Neural cell (in vitro differentiated cells): ENCODE results near the gene RAD54L2. TPM values are rescaled to one million over a fixed set of nuclear protein-coding genes. Genes with fewer than 3 reads are reported as not detected.

Experiments
- H2AFZ ChIP-seq: fragments of 200-600, 300-800 bp; sonication (generic), shearing (Covaris generic); 2 replicates; pipeline ENCODE4 v1.6.0; 2014; ENCODE audit warnings: low read depth, mild to moderate bottlenecking, antibody characterized with exemption, low read length, moderate library complexity
- H3F3A ChIP-seq: fragments of 200-600 bp; shearing (Covaris generic); 2 replicates; pipeline ENCODE4 v1.6.1; 2016; ENCODE audit warnings: mild to moderate bottlenecking, moderate library complexity, mixed read lengths, antibody characterized with exemption, low read length; ENCODE audit not compliant: insufficient read depth, poor library complexity, severe bottlenecking
- H3K27ac ChIP-seq: fragments of 200-600, 300-800 bp; sonication (generic), shearing (Covaris generic); 2 replicates; pipeline ENCODE4 v1.5.1; 2014; ENCODE audit warnings: mild to moderate bottlenecking, low read length, moderate library complexity
- H3K27me3 ChIP-seq: fragments of 300-800, 200-600 bp; sonication (generic), shearing (Covaris generic); 2 replicates; pipeline ENCODE4 v1.6.0; 2014; ENCODE audit warnings: mild to moderate bottlenecking, low read depth, low read length, moderate library complexity; ENCODE audit not compliant: insufficient read depth
- H3K36me3 ChIP-seq: fragments of 300-800, 200-600 bp; sonication (generic), shearing (Covaris generic); 2 replicates; pipeline ENCODE4 v1.5.1; 2014; ENCODE audit warnings: mild to moderate bottlenecking, antibody characterized with exemption, low read length, moderate library complexity; ENCODE audit not compliant: insufficient read depth
- H3K4me2 ChIP-seq: fragments of 300-800, 200-600 bp; sonication (generic), shearing (Covaris generic); 2 replicates; pipeline ENCODE4 v1.6.0; 2014; ENCODE audit warnings: mild to moderate bottlenecking, low read length
- H3K4me3 ChIP-seq: fragments of 300-800, 200-600 bp; sonication (generic), shearing (Covaris generic); 2 replicates; pipeline ENCODE4 v1.5.1; 2014; ENCODE audit warnings: mild to moderate bottlenecking, low read length, moderate library complexity
- H3K79me2 ChIP-seq: fragments of 200-600 bp; shearing (Covaris generic); replicated peaks from 2 replicates; pipeline ENCODE4 v1.6.0; 2014; ENCODE audit warnings: mild to moderate bottlenecking, low read length, moderate library complexity; ENCODE audit not compliant: insufficient read depth
- H3K9ac ChIP-seq: fragments of 300-800, 200-600 bp; sonication (generic), shearing (Covaris generic); 2 replicates; pipeline ENCODE4 v1.6.1; 2016; ENCODE audit warnings: mild to moderate bottlenecking, low read length, mixed read lengths
- H3K9me2 ChIP-seq: fragments of 200-600 bp; shearing (Covaris generic); 2 replicates; pipeline ENCODE4 v1.6.1; 2016; ENCODE audit warnings: mild to moderate bottlenecking, low read length, mixed read lengths; ENCODE audit not compliant: insufficient read depth
- H3K9me3 ChIP-seq: fragments of 200-600, 300-800 bp; sonication (generic), shearing (Covaris generic); 2 replicates; pipeline ENCODE4 v1.6.1; 2016; ENCODE audit warnings: mild to moderate bottlenecking, mixed run types, low read length, moderate library complexity, mixed read lengths
- H4K20me1 ChIP-seq: fragments of 200-600 bp; shearing (Covaris generic); 2 replicates; pipeline ENCODE4 v1.6.1; 2016; ENCODE audit warnings: mild to moderate bottlenecking, mixed run types; ENCODE audit not compliant: insufficient read depth
- CTCF ChIP-seq: fragments of 450-650 bp; IDR thresholded peaks from 2 replicates; pipeline ENCODE4 v1.5.1; 2014; ENCODE audit warnings: antibody characterized with exemption, mild to moderate bottlenecking, moderate library complexity; ENCODE audit not compliant: poor library complexity, severe bottlenecking
- EP300 ChIP-seq: fragments of 450-650 bp; conservative IDR thresholded peaks from 2 replicates; pipeline ENCODE4 v1.6.1; 2014; ENCODE audit warnings: antibody characterized with exemption, mild to moderate bottlenecking, moderate library complexity; ENCODE audit not compliant: poor library complexity, severe bottlenecking
- EZH2 ChIP-seq: fragments of 200-600, 300-800 bp; shearing (Covaris generic), sonication (generic); IDR thresholded peaks from 2 replicates; pipeline ENCODE4 v1.6.1; 2014; ENCODE audit warnings: antibody characterized with exemption, low read length, borderline replicate concordance, mild to moderate bottlenecking; ENCODE audit not compliant: insufficient read depth, poor library complexity, severe bottlenecking
- MXI1 ChIP-seq: fragments of 450-650 bp; conservative IDR thresholded peaks from 2 replicates; pipeline ENCODE4 v1.6.1; 2014; ENCODE audit warnings: antibody characterized with exemption, mild to moderate bottlenecking; ENCODE audit not compliant: poor library complexity, severe bottlenecking
- POLR2AphosphoS5 ChIP-seq: IDR thresholded peaks from 2 replicates; pipeline ENCODE4 v1.6.1; 2012
- RAD21 ChIP-seq: fragments of 450-650 bp; conservative IDR thresholded peaks from 2 replicates; pipeline ENCODE4 v1.6.1; 2014; ENCODE audit warnings: antibody characterized with exemption, mild to moderate bottlenecking, moderate library complexity
- SMC3 ChIP-seq: fragments of 450-650 bp; conservative IDR thresholded peaks from 2 replicates; pipeline ENCODE4 v1.6.1; 2014; ENCODE audit warnings: antibody characterized with exemption, mild to moderate bottlenecking, moderate library complexity; ENCODE audit not compliant: poor library complexity
- TAF1 ChIP-seq: IDR thresholded peaks from 2 replicates; pipeline ENCODE4 v1.6.1; 2012; ENCODE audit warnings: low read depth
- polyA plus RNA-seq: library from polyadenylated mRNA; depleted of rRNA; stranded (reverse); fragments of >200 nt; gene quantifications from 2 replicates; pipeline ENCODE4 v1.2.3, GENCODE V29; 2014
- TF ChIP-seq, protein P1 (sequence below): IDR thresholded peaks from 2 replicates; pipeline ENCODE4 v1.6.1; 2012; ENCODE audit warnings: borderline replicate concordance

RAD54L2 gene
- polyA plus RNA-seq, 1 donor from 2014 or later, result 14.5 TPM

GRCh38 chr3:51503007-51503406 lies 35.5 kb upstream of the RAD54L2 start:
- Histone ChIP-seq H3K4me3 (no peak overlapping the region), H3K4me2 (no peak overlapping the region), H3K9me3 (no peaks in the 10 kb centered on the region), H2AFZ (no peak overlapping the region), H3K36me3 (no peaks in the 10 kb centered on the region), H4K20me1 (no peaks in the 10 kb centered on the region), H3F3A (no peaks in the 10 kb centered on the region), H3K27ac (no peak overlapping the region), H3K27me3 (no peaks in the 10 kb centered on the region), H3K9ac (no peak overlapping the region), H3K9me2 (no peaks in the 10 kb centered on the region), H3K79me2 (peaks cover 8% of the 10 kb centered on the region)
- TF ChIP-seq RAD21, result no peak
- no peak for TF ChIP-seq TAF1
- no peak for TF ChIP-seq POLR2AphosphoS5
- TF ChIP-seq SMC3, result no peak
- TF ChIP-seq, protein P1, sequence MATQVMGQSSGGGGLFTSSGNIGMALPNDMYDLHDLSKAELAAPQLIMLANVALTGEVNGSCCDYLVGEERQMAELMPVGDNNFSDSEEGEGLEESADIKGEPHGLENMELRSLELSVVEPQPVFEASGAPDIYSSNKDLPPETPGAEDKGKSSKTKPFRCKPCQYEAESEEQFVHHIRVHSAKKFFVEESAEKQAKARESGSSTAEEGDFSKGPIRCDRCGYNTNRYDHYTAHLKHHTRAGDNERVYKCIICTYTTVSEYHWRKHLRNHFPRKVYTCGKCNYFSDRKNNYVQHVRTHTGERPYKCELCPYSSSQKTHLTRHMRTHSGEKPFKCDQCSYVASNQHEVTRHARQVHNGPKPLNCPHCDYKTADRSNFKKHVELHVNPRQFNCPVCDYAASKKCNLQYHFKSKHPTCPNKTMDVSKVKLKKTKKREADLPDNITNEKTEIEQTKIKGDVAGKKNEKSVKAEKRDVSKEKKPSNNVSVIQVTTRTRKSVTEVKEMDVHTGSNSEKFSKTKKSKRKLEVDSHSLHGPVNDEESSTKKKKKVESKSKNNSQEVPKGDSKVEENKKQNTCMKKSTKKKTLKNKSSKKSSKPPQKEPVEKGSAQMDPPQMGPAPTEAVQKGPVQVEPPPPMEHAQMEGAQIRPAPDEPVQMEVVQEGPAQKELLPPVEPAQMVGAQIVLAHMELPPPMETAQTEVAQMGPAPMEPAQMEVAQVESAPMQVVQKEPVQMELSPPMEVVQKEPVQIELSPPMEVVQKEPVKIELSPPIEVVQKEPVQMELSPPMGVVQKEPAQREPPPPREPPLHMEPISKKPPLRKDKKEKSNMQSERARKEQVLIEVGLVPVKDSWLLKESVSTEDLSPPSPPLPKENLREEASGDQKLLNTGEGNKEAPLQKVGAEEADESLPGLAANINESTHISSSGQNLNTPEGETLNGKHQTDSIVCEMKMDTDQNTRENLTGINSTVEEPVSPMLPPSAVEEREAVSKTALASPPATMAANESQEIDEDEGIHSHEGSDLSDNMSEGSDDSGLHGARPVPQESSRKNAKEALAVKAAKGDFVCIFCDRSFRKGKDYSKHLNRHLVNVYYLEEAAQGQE, result no peak
- TF ChIP-seq CTCF, result no peak
- TF ChIP-seq MXI1, result no peak
- TF ChIP-seq EZH2, result no peak
- TF ChIP-seq EP300, result no peak

GRCh38 chr3:51508255-51508654 lies 30.3 kb upstream of the RAD54L2 start:
- Histone ChIP-seq H3K79me2 (no peaks in the 10 kb centered on the region), H3K9me3 (no peaks in the 10 kb centered on the region), H3K4me2 (no peak overlapping the region), H3K27me3 (no peaks in the 10 kb centered on the region), H3K4me3 (no peak overlapping the region), H4K20me1 (no peaks in the 10 kb centered on the region), H3K36me3 (no peaks in the 10 kb centered on the region), H3K9ac (no peak overlapping the region), H3K9me2 (no peaks in the 10 kb centered on the region), H3F3A (no peaks in the 10 kb centered on the region), H3K27ac (no peak overlapping the region), H2AFZ (no peak overlapping the region)
- TF ChIP-seq EP300 (no peak), RAD21 (no peak), SMC3 (no peak), MXI1 (no peak), EZH2 (no peak), POLR2AphosphoS5 (no peak), CTCF (no peak), TAF1 (no peak)
- TF ChIP-seq, protein P1, result no peak
